NCI-H187 (cell line): ENCODE measurements around the gene HSF5.
"Not testable (repeated sequence)": the region's sequence is repeated elsewhere in the genome, so short reads cannot be mapped to it uniquely, and the experiment has no call there.

Experiments used
- DNase-seq, 2 experiments: peaks; one replicate each; lab custom pipeline; 2025; lab: John Stamatoyannopoulos, UW

Gene HSF5

DNA sequence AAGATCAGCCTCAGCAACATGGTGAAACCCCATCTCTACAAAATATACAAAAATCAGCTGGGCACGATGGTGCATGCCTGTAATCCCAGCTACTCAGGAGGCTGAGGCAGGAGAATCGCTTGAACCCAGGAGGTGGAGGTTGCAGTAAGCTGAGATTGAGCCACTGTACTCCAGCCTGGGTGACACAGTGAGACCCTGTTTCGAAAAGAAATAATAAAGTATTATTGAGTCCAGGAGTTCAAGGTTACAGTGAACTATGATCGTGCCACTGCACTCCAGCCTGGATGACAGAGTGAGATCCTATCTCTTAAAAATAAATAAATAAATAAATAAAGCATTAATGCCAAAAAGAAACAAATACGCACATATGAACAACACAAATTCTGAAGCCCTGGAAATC, 6.4 kb downstream of the HSF5 start:
- not testable (repeated sequence) for DNase-seq

DNA sequence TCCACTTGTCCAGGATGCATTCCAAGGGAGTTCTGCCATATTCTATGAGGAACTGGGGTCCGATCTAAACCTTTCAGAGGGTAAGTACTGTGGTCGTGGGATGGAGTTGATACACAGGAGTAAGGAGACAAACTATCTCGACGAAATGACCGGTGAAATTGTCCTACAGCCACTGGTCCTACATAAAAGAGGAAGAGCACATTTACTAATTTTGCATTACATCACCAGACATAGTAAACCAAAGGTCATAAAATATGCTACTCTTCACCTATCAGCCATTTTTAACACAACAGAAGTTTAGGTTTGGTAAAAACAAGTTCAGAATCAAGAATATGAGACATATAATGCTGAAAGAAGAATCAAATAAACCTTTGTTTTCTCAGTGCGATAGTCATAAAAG, 8.1 kb downstream of the HSF5 start:
- no peak for DNase-seq

DNA sequence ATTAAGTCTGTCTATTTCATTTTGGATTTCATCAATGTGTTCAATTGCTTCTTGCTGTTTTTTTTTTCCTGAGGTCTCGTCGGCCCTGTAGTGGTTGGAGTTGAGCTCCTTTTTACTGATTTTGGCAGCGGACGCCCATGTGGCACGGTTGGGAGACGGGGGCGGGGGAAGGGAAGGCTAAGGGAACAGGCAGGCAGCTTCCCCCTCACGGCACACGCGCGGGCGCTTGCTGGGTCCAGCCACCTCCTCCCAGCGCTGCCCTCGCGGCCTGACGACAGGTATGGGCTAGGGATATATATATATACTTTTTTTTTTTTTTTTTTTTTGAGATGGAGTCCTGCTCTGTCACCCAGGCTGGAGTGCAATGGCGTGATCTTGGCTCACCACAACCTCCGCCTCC, 11.4 kb downstream of the HSF5 start:
- no peak for DNase-seq

DNA sequence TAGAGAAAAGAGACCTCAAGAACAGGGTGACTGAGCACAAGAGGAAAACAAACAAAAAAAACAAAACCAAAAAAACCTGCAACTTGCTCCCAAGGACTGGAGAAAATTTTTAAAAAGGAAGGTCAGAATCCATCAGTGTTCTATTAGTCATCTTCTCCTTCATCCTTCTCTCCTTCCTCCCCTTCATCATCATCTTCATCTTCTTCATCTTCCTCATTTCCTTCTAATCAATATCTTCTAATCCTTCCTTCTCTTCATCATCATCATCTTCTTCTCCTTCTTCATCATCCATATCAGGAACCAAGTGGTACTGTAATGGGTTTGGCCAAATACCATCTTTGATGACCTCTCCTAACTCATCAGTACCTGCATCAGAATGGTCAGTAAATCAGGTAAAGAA, 12.2 kb downstream of the HSF5 start:
- no peak for DNase-seq

DNA sequence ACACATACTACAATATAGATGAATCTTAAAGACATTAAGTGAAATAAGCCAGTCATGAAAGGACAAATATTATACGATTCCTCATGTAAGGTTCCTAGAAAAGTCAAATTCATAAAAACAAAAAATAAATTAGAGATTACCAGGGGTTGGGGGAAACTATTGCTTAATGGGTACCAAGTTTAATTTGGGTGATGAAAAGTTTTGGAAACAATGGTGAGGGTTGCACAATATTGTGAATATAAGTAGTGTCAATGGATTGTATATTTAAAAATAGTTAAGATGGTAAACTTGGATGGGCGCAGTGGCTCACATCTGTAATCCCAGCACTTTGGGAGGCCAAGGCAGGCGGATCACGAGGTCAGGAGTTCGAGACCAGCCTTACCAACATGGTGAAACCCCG, 17.9 kb downstream of the HSF5 start:
- DNase-seq: no peak

DNA sequence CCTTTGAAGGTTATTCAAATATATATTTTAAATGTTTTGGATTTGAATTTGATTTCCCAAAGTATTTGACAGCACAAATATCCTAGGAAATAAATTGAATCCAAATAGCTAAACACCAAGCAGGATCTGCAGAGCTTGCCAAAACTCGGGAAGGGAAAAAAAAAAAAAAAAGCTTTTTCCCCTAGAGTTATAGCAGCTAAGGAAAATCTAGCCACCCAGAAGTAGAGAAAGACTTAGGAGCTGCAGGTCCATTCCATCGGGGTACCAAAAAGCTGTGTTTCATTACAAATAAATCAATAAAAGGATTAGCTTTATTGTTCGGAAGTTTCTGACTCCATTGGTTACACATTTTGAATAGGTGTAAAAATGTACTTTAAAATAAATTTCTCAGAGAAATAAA, 19.3 kb downstream of the HSF5 start:
- DNase-seq: no peak

DNA sequence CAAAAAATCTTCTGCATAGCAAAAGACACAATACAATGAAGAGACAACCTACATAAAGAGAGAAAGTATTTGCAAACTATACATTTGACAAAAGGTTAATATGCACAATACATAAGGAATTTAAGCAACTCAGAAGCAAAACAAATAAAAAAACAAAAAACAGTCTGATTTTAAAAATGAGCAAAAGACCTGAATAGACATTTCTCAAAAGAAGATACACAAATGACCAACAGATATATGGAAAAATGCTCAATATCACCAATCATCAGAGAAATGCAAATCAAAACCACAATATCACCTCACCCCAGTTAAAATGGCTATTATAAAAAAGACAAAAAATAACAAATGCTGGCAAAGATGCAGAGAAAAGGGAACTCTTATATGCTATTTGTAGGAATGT, 32.7 kb downstream of the HSF5 start:
- no peak for DNase-seq

DNA sequence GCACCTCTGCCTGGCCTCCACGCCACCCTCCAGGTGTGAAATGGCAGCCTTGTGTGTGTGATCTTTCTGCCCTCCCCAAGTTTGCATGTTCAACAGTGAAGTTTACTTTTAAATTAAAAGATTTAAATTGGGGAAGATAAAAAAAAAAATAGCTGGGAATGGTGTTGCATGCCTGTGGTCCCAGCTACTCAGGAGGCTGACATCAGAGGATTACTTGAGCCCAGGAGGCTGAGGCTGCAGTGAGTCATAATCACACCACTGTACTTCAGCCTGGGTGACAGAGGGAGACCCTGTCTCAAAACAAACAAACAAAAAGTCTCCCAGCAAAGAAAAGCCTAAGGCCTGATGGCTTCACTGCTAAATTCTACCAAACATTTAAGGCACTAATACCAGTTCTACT, 35.5 kb downstream of the HSF5 start:
- no peak for DNase-seq

DNA sequence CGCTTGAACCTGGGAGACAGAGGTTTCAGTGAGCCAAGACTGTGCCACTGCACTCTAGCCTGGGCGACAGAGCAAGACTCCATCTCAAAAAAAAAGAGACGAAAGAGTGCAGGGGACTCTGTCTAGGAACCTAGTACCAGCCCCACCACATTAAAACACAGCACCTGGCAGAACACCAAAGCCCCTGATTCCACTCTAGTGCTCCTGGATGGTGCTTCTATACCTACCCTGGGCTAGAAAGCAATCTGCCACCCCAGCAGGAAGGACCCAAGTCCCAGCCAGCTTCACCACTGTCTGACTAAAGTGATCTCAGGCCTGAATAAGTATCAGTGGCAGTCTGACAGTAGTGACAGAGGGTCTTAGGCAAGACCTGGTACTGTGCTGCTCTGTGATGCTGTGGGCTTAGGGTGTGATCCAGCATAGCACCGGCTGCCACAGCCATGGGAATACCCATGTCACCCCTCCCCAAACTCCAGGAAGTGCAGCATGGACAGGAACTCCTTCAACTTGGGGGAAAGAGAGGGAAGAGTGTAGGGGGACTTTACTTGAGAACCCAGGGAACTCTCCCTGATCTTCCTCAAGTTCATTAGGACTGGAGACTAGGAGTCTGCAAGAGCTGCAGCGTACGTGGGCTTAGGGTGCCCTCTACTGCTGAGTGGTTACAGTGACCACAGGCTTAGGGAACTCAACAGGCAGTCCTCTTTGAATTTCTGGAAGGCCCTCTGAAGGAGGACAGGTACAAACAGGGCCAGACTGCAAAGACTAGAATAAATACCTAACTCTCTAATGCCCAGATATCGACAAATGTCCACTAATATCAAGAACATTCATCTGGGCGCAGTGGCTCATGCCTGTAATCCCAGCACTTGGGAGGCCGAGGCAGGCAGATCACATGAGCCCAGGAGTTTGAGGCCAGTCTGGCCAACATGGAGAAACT, 40.9 kb downstream of the HSF5 start:
- DNase-seq: peak; percentile 21 to 40

DNA sequence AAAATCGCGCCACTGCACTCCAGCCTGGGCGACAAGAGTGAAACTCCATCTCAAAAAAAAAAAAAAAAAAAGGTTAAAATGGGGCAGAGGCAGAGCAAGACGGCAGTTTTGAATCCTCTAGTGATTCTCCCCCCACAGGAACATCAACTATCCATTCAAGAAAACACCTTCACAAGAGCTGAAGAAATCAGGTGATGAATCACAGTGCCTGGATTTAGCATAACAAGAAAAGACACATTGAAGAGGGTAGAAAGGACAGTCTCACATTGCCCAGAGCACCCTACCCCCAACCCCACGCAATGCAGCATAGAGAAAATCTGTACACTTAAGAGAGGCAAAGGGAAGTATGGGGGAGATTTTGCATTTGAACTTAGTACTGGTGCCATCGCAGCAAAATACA, 42.1 kb downstream of the HSF5 start:
- no peak for DNase-seq

DNA sequence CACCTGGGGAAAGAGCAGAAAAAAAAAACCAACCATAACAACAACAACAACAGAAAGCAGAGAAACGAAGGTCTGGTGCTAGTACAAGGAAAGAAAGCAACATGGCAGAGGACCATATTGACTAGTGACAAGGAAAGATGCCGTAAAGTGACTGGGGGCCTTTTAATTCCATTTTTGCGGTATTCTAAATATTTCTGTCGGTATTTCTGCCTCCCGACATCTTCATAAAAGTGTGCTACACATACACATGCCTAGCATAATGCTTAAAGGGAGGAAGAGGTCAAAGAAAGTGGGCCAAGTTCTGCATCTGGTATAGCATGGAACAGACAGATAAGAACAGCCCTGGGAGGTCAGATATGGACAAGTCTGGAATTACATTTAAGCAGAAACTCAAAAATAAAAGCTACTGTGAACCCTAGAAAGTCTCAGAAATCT, 51.4 kb downstream of the HSF5 start:
- no peak for DNase-seq

DNA sequence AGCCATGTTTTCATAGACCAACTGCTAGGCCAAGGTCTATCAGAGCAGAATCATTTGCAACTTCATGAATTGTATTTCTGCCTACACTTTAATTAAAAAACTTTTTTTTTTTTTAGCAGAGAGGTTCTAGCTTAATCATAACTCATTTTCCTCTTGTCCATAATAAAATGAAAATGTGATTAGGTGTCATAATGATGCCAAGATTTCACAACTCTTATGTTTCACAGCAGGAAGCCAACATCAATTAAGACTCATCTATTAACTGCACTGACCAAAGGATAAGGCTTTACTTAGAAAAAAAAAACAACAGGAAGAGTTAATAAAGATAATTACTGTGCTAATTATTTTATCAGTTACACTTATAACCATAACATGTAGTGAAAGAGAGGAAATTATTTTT, 52.0 kb downstream of the HSF5 start:
- DNase-seq: no peak

DNA sequence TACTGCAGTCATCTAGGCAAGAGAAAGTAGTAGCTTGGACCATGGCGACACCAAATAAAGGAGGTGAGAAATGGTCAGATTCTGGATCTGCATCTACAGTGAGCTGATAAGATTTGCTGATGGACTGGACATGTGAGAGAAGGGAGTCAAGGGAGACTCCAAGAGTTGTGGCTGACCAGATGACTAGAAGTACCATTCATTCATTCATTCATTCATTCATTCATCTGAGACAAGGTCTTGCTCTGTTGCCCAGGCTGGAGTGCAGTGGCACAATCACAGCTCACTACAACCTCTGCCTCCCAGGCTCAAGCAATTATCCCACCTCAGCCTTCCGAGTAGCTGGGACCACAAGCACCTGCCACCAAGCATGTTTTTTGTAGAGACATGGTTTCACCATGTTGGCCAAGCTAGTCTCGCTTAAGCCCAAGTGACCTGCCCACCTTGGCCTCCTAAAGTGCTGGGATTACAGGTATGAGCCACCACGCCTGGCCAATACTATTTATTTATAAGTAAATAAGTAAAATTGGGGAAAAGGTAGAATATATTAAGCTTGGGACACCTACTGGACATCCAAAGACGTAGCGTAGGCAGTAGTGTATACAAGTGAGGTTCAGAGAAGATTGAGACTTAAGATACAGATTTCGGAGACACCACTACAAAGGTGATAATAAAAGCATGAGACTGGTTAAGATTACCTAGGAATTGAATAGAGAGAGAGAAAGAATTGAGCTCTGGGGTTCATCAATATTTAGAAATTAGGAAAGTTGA, 55.2 kb downstream of the HSF5 start:
- no peak for DNase-seq

DNA sequence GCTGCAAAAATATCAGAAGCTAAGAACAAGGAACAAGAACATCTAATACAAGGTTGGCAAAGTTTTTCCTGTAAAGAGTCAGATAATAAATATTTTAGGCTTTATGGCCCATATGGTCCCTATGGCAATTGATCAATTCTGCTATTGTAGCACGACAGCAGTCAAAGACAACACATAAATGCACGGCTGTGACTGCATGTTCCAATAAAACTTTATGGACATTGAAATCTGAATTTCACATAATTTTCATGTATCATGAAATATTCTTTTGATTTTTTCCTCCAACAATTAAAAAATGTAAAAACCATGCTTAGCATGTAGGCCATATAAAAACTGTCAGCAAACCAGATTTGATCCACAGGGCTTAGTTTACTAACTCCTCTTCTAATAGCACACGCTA, 60.4 kb downstream of the HSF5 start:
- DNase-seq: no peak

DNA sequence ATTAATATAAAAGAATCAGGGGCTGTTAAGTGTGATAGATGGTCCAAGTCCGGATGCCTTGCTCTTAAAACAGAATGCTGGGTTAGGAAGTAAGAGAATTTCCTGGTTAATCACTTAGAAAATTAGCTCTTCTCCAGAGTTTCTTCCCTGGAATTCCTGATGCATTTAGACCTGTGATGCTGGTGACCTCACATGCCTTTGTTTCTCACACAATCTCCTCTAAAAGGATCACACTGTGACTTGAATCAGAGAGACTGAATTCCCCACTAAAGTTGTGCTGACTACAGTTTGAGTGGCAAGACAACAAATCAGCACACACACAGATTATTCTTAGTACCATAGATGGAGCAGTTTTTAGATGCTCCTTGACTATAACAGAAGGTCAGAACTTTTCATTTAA, 66.5 kb downstream of the HSF5 start:
- DNase-seq: no peak

DNA sequence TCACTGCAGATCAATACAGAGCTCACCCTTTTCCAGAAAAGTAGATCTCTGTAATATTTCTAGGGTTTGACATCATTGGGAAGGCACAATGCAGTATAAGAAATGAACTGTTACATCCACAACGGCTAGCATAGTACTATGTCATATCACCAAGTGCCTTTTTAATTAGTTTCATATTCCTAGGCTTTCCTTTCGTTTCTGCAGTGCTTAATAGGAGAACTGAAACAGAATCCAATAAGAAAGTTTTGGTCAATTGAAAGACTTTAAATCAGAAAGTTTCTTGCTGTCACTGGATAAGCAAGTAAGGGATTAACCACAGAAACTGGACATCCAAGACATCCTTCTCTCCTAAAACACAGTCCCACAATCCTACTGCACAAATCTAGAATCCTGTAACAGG, 67.4 kb downstream of the HSF5 start:
- DNase-seq: no peak

DNA sequence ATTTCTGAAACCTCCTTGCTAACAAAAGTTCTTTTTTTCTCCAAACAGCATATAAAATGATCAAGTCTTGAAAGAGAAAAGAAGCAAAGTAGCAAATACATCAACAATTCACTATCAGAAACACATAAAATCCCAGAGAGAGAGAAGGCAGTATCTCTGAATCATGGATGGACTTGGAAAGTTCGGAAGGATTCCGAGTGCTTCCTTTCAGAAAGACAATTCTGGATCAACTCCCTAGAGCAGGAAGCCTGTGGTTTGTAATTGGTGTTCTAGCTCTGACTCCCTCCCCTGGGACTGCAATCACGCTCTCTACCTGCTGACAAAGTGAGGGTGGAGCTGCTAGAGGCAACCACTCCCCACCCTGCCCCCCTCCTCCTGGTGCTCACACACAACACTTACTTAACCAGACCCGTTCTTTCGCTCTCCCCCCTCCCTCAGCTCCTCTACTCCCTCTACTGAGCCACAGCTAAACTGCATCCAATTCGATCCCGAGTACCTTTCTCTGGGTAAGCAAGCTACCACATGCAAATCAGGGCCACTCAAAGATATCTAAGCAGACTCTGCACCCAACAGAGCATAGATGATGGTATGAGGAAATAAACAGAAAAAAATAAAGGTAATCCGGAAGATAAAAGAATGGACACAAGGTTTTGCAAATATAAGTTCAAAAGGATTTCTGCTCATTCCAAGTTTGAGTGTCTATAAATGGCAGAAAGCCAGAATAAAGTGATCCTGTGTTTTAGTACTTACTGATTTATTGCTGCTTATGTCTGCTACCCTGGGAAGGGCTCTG, 70.7 kb downstream of the HSF5 start, which contains the start of gene RNF43:
Gene RNF43, minus strand, starts transcription at position 235 of the 793 bp plus-strand sequence. CDS start 1,957 bp downstream, outside the sequence.
- peak; percentile 80 to 89 for DNase-seq

DNA sequence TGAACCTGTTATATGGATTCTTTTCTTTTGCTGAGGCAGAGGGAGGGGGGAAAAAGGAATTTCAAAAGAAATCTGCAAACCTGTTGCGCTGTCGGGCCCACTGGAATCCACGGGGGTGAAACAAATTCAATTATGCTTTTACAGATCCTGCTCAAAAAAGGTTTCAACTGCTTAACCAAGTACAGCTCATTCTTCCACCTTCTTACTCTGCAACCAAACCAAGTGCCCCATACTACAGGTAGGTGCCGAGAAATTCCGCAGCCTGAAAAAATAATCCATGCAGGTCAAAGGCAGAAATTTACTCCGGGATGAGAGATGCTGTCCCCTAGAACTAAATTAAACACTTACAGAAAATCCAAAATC, 71.3 kb downstream of the HSF5 start:
- DNase-seq: no peak

DNA sequence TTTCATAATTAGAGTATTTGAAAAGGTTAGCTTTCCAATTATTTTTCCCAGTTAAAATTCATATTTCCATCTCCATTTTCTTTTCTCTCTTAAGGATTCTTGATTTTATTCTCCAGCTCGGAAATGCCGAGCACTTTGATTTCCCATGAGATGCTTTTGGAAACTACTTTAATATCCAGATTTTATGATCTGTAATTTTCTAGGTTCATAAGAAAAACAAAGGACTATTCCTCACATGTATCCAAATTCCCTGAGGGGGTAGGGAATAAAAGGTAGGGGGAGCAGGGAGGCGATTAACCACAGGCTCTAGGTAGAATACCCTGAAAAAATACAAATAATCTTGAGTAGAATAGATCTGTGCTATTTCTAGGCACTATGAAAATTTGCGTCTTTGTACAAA, 71.8 kb downstream of the HSF5 start:
- no peak for DNase-seq

DNA sequence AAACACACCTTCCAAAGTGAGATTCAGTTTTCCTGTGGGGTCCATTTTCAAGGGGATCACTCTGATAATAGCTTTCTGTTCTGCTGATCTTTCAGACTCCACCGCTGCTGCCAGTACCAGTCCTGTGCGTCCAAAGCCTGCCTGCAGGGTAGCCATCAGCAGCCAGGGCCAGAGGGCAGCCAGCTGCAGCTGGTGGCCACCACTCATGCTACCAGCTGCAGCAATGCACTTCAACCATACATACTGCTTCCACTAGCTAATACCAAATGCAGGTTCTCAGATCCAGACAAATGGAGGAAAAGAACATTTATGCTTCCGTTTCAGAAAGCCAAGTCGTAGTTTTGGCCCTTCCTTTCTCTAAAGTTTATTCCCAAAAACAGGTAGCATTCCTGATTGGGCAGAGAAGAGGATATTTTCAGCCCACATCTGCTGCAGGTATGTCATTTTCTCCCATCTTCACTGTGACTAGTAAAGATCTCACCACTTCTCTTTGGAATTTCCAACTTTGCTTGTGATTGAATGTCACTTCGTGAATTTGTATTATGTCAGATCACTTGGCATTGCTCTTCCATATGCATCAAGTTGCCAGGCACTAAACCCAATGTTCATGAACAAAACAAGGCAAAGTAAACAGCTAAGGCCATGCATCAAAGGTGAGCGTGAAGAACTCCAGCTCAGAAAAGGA, 72.7 kb downstream of the HSF5 start:
- no peak for DNase-seq

DNA sequence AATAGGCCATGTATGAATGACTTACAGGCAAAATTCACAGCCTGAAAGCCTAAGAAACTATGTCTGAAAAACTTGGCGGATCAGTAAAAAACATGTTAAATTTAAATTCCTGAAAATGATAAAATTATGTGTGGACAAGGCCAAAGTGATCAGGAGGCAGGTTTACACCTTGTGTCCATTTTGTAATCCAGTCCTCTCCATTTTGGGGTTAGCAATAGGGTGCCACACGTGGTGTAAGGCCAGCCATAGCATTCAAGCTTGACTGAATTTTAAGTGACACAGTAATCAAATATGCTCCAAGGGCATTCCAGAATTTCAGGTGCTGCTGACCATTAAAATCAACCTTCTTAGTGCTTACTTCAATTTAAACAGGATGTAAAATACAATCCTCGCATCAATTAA, 73.6 kb downstream of the HSF5 start:
- DNase-seq: no peak

DNA sequence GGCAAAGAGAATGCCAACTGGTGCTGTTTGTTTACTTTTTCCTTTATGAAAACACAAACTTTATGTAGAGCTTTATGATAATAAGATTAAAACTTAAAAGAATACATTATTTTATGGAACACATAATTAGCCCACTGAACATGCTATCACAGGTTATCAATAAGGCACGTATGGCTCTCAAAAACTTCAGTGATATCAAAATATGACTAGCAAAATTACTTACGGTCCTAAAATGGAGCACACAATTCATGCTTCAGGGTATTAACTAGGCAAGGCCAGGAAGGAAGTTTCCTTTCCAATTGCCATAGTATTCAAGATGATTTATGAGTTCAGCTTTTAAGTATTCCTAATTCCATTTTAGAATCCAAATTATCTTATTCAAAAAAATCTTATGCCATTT, 74.5 kb downstream of the HSF5 start:
- DNase-seq: no peak
